HG03045 (cell line): Measurements from ENCODE around the gene PAPPA2.
"Not testable (repeated sequence)": the region's sequence is repeated elsewhere in the genome, so short reads cannot be mapped to it uniquely, and the experiment has no call there.

Experiments used
- ATAC-seq: cut with Tn5 transposase; IDR thresholded peaks from one replicate; pipeline ENCODE4 v1.9.1; 2021; ENCODE audit warnings: mild to moderate bottlenecking, moderate library complexity; ENCODE audit not compliant: unreplicated experiment

Gene PAPPA2

GRCh38 chr1:176745945-176746344 is 283.0 kb downstream of the PAPPA2 start:
- no peak for ATAC-seq

GRCh38 chr1:176752505-176752904 is 289.5 kb downstream of the PAPPA2 start:
- ATAC-seq = no peak

- ATAC-seq = no peak
Observed at GRCh38 chr1:176754676-176755075, 291.7 kb downstream of the PAPPA2 start.

- ATAC-seq = not testable (repeated sequence)
Observed at GRCh38 chr1:176756817-176757216, 293.8 kb downstream of the PAPPA2 start.

- no peak for ATAC-seq
Observed at GRCh38 chr1:176765608-176766007, 302.6 kb downstream of the PAPPA2 start.

DNA sequence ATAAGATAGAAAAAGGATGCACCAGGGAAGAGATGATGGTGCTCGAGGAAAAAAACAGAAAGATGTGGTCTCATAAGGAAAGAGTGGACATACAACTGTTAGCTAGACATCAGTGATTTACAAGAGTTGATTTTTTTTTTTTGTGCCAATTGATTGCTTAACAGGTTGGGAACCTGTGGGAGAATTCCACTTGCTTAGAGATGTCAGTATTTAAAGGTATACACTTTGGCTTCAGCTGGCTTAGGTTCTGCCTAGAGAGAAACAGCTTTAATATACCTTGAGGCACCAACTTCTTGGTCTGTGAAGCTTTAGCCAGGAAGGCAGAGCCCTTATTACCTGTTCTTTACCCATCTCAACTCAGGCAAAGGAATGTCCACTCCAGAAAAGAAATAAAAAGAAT is 303.8 kb downstream of the PAPPA2 start:
- no peak for ATAC-seq

DNA sequence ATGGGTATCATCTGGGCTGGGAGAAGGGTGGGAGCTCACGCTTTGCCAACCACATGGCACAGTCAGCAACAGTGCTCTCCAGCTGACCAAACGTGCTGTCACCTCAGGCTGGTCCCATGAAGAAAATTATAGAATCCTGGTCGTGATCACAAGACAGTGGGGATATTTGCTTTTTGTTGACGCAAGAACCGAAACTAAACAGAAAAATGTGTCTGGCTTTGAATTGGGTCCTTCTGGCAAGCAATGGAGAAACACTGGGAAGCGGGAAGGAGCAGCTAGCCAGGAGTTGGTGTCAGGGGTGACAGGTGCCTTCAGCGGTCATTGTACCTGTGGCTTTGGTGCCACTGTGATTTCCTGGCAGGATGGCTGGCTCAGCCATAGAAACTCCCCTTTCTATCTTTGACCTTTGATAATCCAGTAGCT is 304.8 kb downstream of the PAPPA2 start:
- no peak for ATAC-seq

GRCh38 chr1:176768532-176768931 is 305.6 kb downstream of the PAPPA2 start:
- no peak for ATAC-seq

DNA sequence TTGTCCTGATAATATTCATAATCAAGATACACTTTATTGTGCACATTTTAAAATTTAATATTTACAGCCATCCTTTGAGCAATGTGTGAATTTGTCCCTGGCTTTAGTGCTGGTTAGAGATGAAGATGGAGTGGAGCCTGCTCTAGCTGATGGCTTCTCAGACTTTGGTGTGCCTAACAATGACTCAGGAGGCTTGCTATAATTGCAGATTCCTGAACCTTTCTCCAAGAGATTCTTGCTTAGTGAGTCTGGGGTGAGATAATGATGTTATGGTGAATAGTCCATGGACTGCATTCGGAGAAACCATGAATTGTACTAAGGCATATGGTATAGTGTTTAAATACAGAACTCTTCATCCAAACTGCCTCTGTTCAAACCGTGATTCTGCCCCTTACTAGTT is 307.1 kb downstream of the PAPPA2 start:
- ATAC-seq = no peak

GRCh38 chr1:176773038-176773437 is 310.1 kb downstream of the PAPPA2 start:
- ATAC-seq = no peak

- no peak for ATAC-seq
Observed at GRCh38 chr1:176774224-176774623, 311.2 kb downstream of the PAPPA2 start.

DNA sequence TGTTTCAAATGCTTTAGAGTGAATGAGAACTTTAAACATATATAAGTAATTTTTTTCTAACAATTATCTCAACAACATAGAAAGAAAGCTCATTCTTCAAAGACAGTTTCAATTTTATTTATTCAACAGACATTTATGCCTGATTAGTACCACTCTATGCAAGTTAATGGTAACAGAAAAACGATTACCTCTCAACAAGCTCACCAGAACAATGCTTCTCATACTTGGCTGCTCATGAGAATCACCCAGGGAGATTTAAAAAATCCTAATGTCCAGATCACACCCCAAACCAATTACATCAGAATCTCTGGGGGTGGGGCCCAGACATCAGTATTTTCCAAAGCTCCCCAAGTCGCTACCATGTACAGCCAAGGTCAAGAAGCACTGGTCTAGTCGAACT is 312.4 kb downstream of the PAPPA2 start:
- ATAC-seq = no peak

DNA sequence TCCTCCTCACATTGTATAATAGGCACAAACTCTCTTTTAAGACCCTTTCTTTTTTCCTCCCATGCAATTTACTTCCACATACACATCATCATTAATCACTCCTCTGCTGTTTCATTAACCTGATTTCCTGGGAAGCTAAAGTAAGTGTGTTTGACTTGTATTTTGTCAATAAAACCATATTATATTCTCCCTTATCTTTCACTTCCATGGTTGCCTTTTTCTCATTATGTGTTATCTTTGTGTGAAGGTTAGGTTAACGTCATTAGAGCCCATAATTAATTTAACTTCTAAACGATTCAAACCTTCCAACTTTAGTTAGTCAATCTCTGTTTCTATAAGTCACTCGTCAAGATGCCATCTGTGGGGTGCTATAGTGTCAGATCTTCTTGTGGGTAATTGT is 313.0 kb downstream of the PAPPA2 start:
- ATAC-seq = no peak

DNA sequence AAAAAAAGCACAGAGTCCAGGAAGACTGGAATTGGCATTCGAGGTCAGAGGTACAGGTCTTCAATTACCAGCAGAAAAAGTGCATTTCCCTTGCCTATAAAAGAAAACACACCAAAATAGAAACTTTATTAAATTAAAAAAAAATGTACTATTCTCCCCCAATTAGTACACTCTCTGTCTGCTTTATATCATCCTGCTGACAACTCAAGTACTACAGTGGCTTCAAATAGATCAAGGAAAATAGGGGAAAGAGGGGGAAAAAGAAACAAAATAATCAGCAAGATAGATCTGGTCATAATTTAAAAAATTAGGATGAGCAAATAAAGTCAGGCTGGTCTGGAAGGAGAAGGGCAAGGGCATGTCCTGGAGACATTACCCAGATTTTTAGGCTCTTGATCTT is 315.1 kb downstream of the PAPPA2 start:
- no peak for ATAC-seq

- no peak for ATAC-seq
Observed at GRCh38 chr1:176779992-176780328, 317.0 kb downstream of the PAPPA2 start.

GRCh38 chr1:176783309-176783708 is 320.3 kb downstream of the PAPPA2 start:
- no peak for ATAC-seq

DNA sequence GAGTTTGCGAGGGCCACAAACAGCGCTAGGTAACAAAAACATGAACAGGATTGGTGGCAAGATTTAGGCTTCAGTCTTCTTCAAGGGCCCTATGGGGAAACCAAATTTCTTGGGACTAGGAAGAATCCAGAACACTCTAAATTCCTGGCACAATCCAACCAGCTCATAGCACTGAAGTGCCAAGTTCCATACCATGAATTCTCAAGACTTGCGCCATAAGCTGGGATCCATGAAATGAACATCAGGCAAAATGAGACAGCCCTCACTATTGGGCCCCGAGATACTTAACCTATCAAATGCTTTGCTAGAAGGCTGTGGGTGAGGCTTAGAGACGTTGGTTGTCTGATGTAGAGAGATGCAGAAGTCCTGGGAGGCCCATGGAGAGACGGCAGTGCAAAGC is 322.1 kb downstream of the PAPPA2 start:
- ATAC-seq = no peak

DNA sequence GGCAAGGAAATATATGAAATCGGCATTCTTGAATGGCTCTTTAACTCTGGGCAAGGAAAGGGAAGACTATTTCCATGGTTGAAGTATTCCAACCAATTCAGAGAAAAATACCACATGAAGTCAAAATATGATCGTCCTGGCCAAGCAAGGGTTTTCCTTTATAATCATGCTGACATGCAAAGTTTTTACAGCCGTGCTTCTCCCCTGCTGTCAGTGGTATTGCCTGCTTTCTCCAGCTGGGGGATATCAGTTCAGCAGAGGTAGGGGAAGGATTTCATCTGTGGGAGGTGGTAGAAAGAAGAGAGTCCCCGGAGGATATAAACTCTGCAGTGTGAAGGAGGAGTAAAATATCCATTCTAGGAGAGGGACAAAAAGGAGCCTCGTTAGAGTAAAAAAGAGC is 322.8 kb downstream of the PAPPA2 start:
- peak; percentile 42 for ATAC-seq

DNA sequence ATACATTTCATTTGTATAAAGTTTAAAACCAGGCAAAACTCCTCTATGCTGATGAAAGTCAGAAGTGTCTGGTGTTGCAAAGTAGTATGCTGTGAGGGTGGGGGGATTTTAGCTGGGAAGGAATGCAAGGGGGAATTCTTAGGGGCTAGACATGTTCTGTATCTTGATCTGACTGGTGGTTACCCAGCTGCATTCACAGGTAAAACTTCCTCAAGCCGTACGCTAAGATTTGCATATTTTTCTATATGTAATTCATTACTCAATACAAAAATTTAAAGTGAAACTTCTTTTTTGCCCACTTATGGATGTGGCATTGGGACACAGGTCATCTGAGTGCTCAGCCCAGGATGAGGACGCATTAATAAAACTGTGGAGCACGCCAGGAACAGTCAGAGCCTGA is 323.3 kb downstream of the PAPPA2 start:
- peak; percentile 51 for ATAC-seq

GRCh38 chr1:176789571-176790090 is 326.7 kb downstream of the PAPPA2 start:
- no peak for ATAC-seq

DNA sequence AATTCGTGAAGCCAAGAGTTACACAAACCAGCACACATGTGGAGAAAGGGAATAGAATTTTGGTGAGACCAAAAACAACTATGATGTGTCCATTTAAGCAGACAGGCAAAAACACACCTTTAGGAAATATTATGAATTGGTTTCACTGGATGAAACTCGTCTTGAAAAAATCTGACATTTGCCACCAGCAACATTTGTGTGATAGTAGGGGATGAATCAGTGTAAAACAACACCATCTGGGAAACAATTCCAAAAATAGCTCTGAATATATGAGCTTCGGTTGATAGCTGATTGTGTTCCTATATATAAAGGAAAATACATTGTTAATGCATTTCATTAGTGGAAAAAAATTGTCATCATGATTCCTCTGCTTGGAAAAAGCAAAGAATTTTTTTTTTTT is 327.8 kb downstream of the PAPPA2 start:
- ATAC-seq = no peak

- ATAC-seq = no peak
Observed at GRCh38 chr1:176791906-176792305, 328.9 kb downstream of the PAPPA2 start.

- ATAC-seq = no peak
Observed at GRCh38 chr1:176794897-176795508, 332.0 kb downstream of the PAPPA2 start.
